A673 (cell line): Measurements from ENCODE around the gene SLC9A1. TPM values are rescaled to one million over a fixed set of nuclear protein-coding genes. Genes with fewer than 3 reads are reported as not detected.

Experiments
- BruUV-seq: library from RNA; stranded (reverse); fragments of 400-500 nt; replicated peaks from 2 replicates; lab custom pipeline; 2021; lab: Mats Ljungman, UMichigan
- CTCF ChIA-PET: fragments of 300-600 bp; sonication (Branson Sonifier 250); formaldehyde crosslinking; loops from one replicate; lab custom pipeline; 2022; ENCODE audit warnings: antibody characterized with exemption; lab: Charles Lee
- POLR2A ChIA-PET: fragments of 300-600 bp; sonication (Branson Sonifier 250); formaldehyde crosslinking; loops from one replicate; lab custom pipeline; 2022; ENCODE audit warnings: antibody characterized with exemption; ENCODE audit not compliant: low non-redundant PET; lab: Charles Lee
- DNase-seq: peaks from one replicate; pipeline ENCODE4 v3.0.0-alpha.2; 2015; ENCODE audit warnings: low spot score
- H3K27ac ChIP-seq: fragments of 200-600 bp; sonication (generic); 2 replicates; pipeline ENCODE4 v1.5.1; 2016; ENCODE audit warnings: mixed run types, low read depth, mild to moderate bottlenecking, mixed read lengths, antibody characterized with exemption, low read length; ENCODE audit not compliant: poor library complexity, severe bottlenecking
- H3K27me3 ChIP-seq: fragments of 200-600 bp; sonication (generic); replicated peaks from 2 replicates; pipeline ENCODE4 v1.6.1; 2017; ENCODE audit warnings: mixed run types, low read depth, mild to moderate bottlenecking, mixed read lengths, antibody characterized with exemption, low read length; ENCODE audit not compliant: insufficient read depth, poor library complexity
- H3K36me3 ChIP-seq: fragments of 200-600 bp; sonication (generic); 2 replicates; pipeline ENCODE4 v1.6.1; 2016; ENCODE audit warnings: mixed run types, mild to moderate bottlenecking, mixed read lengths, antibody characterized with exemption, low read length; ENCODE audit not compliant: insufficient read depth, poor library complexity, severe bottlenecking
- H3K4me1 ChIP-seq: fragments of 200-600 bp; sonication (generic); 2 replicates; pipeline ENCODE4 v1.6.1; 2017; ENCODE audit warnings: mixed run types, mild to moderate bottlenecking, mixed read lengths, antibody characterized with exemption, low read length; ENCODE audit not compliant: insufficient read depth, poor library complexity, severe bottlenecking
- H3K4me3 ChIP-seq: fragments of 200-600 bp; sonication (generic); 2 replicates; pipeline ENCODE4 v1.5.1; 2016; ENCODE audit warnings: low read depth, mixed run types, mild to moderate bottlenecking, mixed read lengths, low read length; ENCODE audit not compliant: poor library complexity, severe bottlenecking
- H3K9me3 ChIP-seq: fragments of 200-600 bp; sonication (generic); 2 replicates; pipeline ENCODE4 v1.6.1; 2016; ENCODE audit warnings: mixed run types, low read depth, mild to moderate bottlenecking, mixed read lengths, antibody characterized with exemption, low read length; ENCODE audit not compliant: poor library complexity, severe bottlenecking
- CTCF ChIP-seq: fragments of 300-800, 200-600 bp; sonication (generic); conservative IDR thresholded peaks from 2 replicates; pipeline ENCODE4 v1.5.1; 2017; ENCODE audit warnings: low read depth, mild to moderate bottlenecking, antibody characterized with exemption, low read length, moderate library complexity, mixed read lengths
- EZH2 ChIP-seq: fragments of 200-600 bp; sonication (generic); IDR thresholded peaks from 2 replicates; pipeline ENCODE4 v1.6.1; 2017; ENCODE audit warnings: borderline replicate concordance, low read depth, mild to moderate bottlenecking, mixed read lengths, antibody characterized with exemption, low read length; ENCODE audit not compliant: poor library complexity, severe bottlenecking
- intact Hi-C: fragments of 100-400 bp; cut with micrococcal nuclease; formaldehyde crosslinking; loops from one replicate; pipeline ENCODE4 v1.10.0; 2022; ENCODE audit not compliant: unreplicated experiment
- total RNA-seq: library from RNA; stranded (reverse); gene quantifications from 2 replicates; pipeline ENCODE4 v1.2.3, GENCODE V29; 2021

Gene SLC9A1
- total RNA-seq, 1 experiment from 2014 or later = 30.2 TPM

GRCh38 chr1:27133991-27134390 lies 20.9 kb downstream of the SLC9A1 start:
- DNase-seq = no peak

GRCh38 chr1:27133158-27133557 lies 21.8 kb downstream of the SLC9A1 start:
- no peak for DNase-seq
- Histone ChIP-seq H3K4me1 (no peaks in the 10 kb centered on the region), H3K9me3 (no peaks in the 10 kb centered on the region), H3K4me3 (no peak overlapping the region), H3K27me3 (no peaks in the 10 kb centered on the region), H3K27ac (no peak overlapping the region), H3K36me3 (no peaks in the 10 kb centered on the region)
- ChIA-PET CTCF (no interaction called here), POLR2A (no interaction called here)
- no peak for TF ChIP-seq EZH2
- TF ChIP-seq CTCF = no peak
- intact Hi-C loops = no loop called here
- BruUV-seq = no TSS peak

More at GRCh38 chr1:27133991-27134390, 20.9 kb downstream of the SLC9A1 start:
- no TSS peak for BruUV-seq
- intact Hi-C loops = no loop called here
- no peak overlapping the region for H3K4me3 ChIP-seq
- H3K27ac ChIP-seq = no peak overlapping the region
- POLR2A ChIA-PET = no interaction called here
- H3K4me1 ChIP-seq = no peaks in the 10 kb centered on the region
- TF ChIP-seq EZH2 = no peak
- TF ChIP-seq CTCF = no peak
- H3K36me3 ChIP-seq = no peaks in the 10 kb centered on the region
- H3K9me3 ChIP-seq = no peaks in the 10 kb centered on the region
- no peaks in the 10 kb centered on the region for H3K27me3 ChIP-seq
- CTCF ChIA-PET = no interaction called here

- no peaks in the 10 kb centered on the region for H3K9me3 ChIP-seq
- no peak overlapping the region for H3K4me3 ChIP-seq
- no peaks in the 10 kb centered on the region for H3K4me1 ChIP-seq
- no peak for DNase-seq
- POLR2A ChIA-PET = no interaction called here
- no peaks in the 10 kb centered on the region for H3K27me3 ChIP-seq
- H3K27ac ChIP-seq = no peak overlapping the region
- CTCF ChIA-PET = no interaction called here
- H3K36me3 ChIP-seq = no peaks in the 10 kb centered on the region
- intact Hi-C loops = no loop called here
- no TSS peak for BruUV-seq
- TF ChIP-seq CTCF (no peak), EZH2 (no peak)
Measured at GRCh38 chr1:27132624-27133023, 22.3 kb downstream of the SLC9A1 start.
